ENCODE data around the gene DSCAM. TPM values are rescaled to one million over a fixed set of nuclear protein-coding genes. Genes with fewer than 3 reads are reported as not detected.

The DSCAM gene
- total RNA-seq, 1 experiment from 2014 or later = not detected

- no peak for ATAC-seq
- no peak for DNase-seq (ENCODE audit: low read depth, low spot score)
- TF ChIP-seq ATF3 (IDR thresholded peaks at IDR 0.05) = no peak
- H4K20me1 ChIP-seq (ENCODE audit: insufficient read depth) = no peaks in the 10 kb centered on the region
- H3K27ac ChIP-seq (ENCODE audit: low read depth, low read length) = no peak overlapping the region
- peaks cover 9 to 24% of the 10 kb centered on the region in 2 experiments; a peak in 2 of 4 replicates for H3K9me3 ChIP-seq (ENCODE audit: control insufficient read depth in 1 of 2, insufficient read depth in 1 of 2, low read depth in 1 of 2, low read length in 2 of 2)
- no peaks in the 10 kb centered on the region for H3K27me3 ChIP-seq (ENCODE audit: insufficient read depth, low read length)
- no peaks in the 10 kb centered on the region for H3K9me2 ChIP-seq (ENCODE audit: insufficient read depth)
- H3K4me3 ChIP-seq (replicated peaks in 1 of 2; ENCODE audit: low read depth in 1 of 2, low read length in 2 of 2) = no peak overlapping the region
- no peak overlapping the region for H2AFZ ChIP-seq (ENCODE audit: low read depth, low read length, poor library complexity, severe bottlenecking)
- RAD21 ChIA-PET (ENCODE audit: low non-redundant PET in 1 of 2, low total read pairs in 2 of 2, uncharacterized antibody in 2 of 2, unreplicated experiment in 2 of 2) = no interaction called here
- no peak overlapping the region for H3K9ac ChIP-seq (ENCODE audit: low read length)
- intact Hi-C loops (cut with micrococcal nuclease) = no loop called here
- POLR2A ChIA-PET = no interaction called here
- H3K4me2 ChIP-seq (ENCODE audit: low read length) = no peak overlapping the region
- no TSS peak for BruUV-seq (replicated peaks)
- no peaks in the 10 kb centered on the region for H3K79me2 ChIP-seq (ENCODE audit: insufficient read depth, low read length)
- H3K4me1 ChIP-seq (ENCODE audit: control insufficient read depth in 1 of 2, insufficient read depth in 2 of 2, low read length in 2 of 2) = no peaks in the 10 kb centered on the region
- CTCF ChIA-PET = no interaction called here
- no peaks in the 10 kb centered on the region for H3K36me3 ChIP-seq (ENCODE audit: control insufficient read depth in 1 of 2, insufficient read depth in 2 of 2, low read length in 2 of 2)
These were observed 49.1 kb downstream of the DSCAM start for GRCh38 chr21:40797891-40798290.

- Histone ChIP-seq H2AFZ (ENCODE audit: low read depth, low read length, poor library complexity, severe bottlenecking) (no peak overlapping the region), H3K9me3 (ENCODE audit: control insufficient read depth in 1 of 2, insufficient read depth in 1 of 2, low read depth in 1 of 2, low read length in 2 of 2) (peaks cover 12 to 20% of the 10 kb centered on the region in 2 experiments; a peak in 2 of 4 replicates), H3K79me2 (ENCODE audit: insufficient read depth, low read length) (no peaks in the 10 kb centered on the region), H3K4me1 (ENCODE audit: control insufficient read depth in 1 of 2, insufficient read depth in 2 of 2, low read length in 2 of 2) (no peaks in the 10 kb centered on the region), H3K9me2 (ENCODE audit: insufficient read depth) (no peaks in the 10 kb centered on the region), H3K4me3 (replicated peaks in 1 of 2; ENCODE audit: low read depth in 1 of 2, low read length in 2 of 2) (no peak overlapping the region), H3K4me2 (ENCODE audit: low read length) (no peak overlapping the region), H3K36me3 (ENCODE audit: control insufficient read depth in 1 of 2, insufficient read depth in 2 of 2, low read length in 2 of 2) (no peaks in the 10 kb centered on the region), H3K9ac (ENCODE audit: low read length) (no peak overlapping the region), H3K27ac (ENCODE audit: low read depth, low read length) (no peak overlapping the region), H4K20me1 (ENCODE audit: insufficient read depth) (no peaks in the 10 kb centered on the region), H3K27me3 (ENCODE audit: insufficient read depth, low read length) (no peaks in the 10 kb centered on the region)
- ATAC-seq = no peak
- ChIA-PET CTCF (no interaction called here), POLR2A (no interaction called here), RAD21 (ENCODE audit: low non-redundant PET in 1 of 2, low total read pairs in 2 of 2, uncharacterized antibody in 2 of 2, unreplicated experiment in 2 of 2) (no interaction called here)
- TF ChIP-seq CTCF (IDR thresholded peaks at IDR 0.05 in 2 of 3, conservative IDR thresholded peaks at IDR 0.05 in 1 of 3; ENCODE audit: borderline replicate concordance in 1 of 3, insufficient read depth in 1 of 3, low read depth in 2 of 3, low read length in 2 of 3) (no peak), EZH2 (IDR thresholded peaks at IDR 0.05) (no peak), YY1 (IDR thresholded peaks at IDR 0.05; ENCODE audit: extremely low read depth, insufficient replicate concordance, low read depth, low read length) (no peak), ZBTB33 (IDR thresholded peaks at IDR 0.05; ENCODE audit: extremely low read depth, insufficient replicate concordance, low read length) (no peak), EZH2phosphoT487 (IDR thresholded peaks at IDR 0.05; ENCODE audit: borderline replicate concordance) (no peak), POLR2A (IDR thresholded peaks at IDR 0.05; ENCODE audit: borderline replicate concordance, extremely low read depth, insufficient read depth, insufficient read length) (no peak), TCF7L2 (IDR thresholded peaks at IDR 0.05; ENCODE audit: borderline replicate concordance, extremely low read depth, insufficient read depth, insufficient read length) (no peak)
- BruUV-seq (replicated peaks) = no TSS peak
- intact Hi-C loops (cut with micrococcal nuclease) = no loop called here
- DNase-seq (ENCODE audit: low read depth, low spot score) = no peak
These were observed 49.5 kb downstream of the DSCAM start for GRCh38 chr21:40797410-40797809.

Data from HCT116 (cell line).